IMR-90 (cell line): ENCODE data around the gene PRKCA. TPM values are rescaled to one million over a fixed set of nuclear protein-coding genes. Genes with fewer than 3 reads are reported as not detected.

Experiments used
- ATAC-seq: fragments of 200-7000 bp; cut with Tn5 transposase; 2 replicates; pipeline ENCODE4 v1.9.1; 2020; ENCODE audit warnings: low read depth, mild to moderate bottlenecking, moderate library complexity
- BruUV-seq: library from RNA; stranded (reverse); fragments of 400-500 nt; replicated peaks from 2 replicates; lab custom pipeline; 2021; lab: Mats Ljungman, UMichigan
- CTCF ChIA-PET: fragments of 300-600 bp; formaldehyde crosslinking; extraction: SDS; loops from one replicate; lab custom pipeline; 2021; ENCODE audit warnings: antibody characterized with exemption; lab: Yijun Ruan, JAX
- POLR2A ChIA-PET: fragments of 300-600 bp; sonication (Branson Sonifier 250); formaldehyde crosslinking; loops from one replicate; lab custom pipeline; 2022; ENCODE audit warnings: antibody characterized with exemption; ENCODE audit not compliant: unreplicated experiment; lab: Charles Lee
- DNase-seq: peaks from one replicate; pipeline ENCODE4 v3.0.0; 2013
- H2AFZ ChIP-seq: replicated peaks from 2 replicates; pipeline ENCODE3; 2013; ENCODE audit warnings: low read length, mild to moderate bottlenecking; ENCODE audit not compliant: poor library complexity
- H2AK5ac ChIP-seq: 2 replicates; pipeline ENCODE4 v1.6.1; 2013; ENCODE audit warnings: low read depth, low read length, inconsistent platforms
- H2AK9ac ChIP-seq: replicated peaks from 2 replicates; pipeline ENCODE3; 2013; ENCODE audit warnings: mild to moderate bottlenecking, low read depth, low read length, moderate library complexity; ENCODE audit not compliant: poor library complexity
- H2BK120ac ChIP-seq: 2 replicates; pipeline ENCODE4 v1.6.1; 2013; ENCODE audit warnings: low read depth, low read length, inconsistent platforms
- H2BK15ac ChIP-seq: 3 replicates; pipeline ENCODE4 v1.6.1; 2013; ENCODE audit warnings: low read depth, low read length, inconsistent platforms
- H2BK20ac ChIP-seq: 2 replicates; pipeline ENCODE4 v1.6.1; 2013; ENCODE audit warnings: low read depth, mild to moderate bottlenecking, inconsistent platforms, low read length, moderate library complexity
- H2BK5ac ChIP-seq: 2 replicates; pipeline ENCODE4 v1.6.1; 2013; ENCODE audit warnings: mild to moderate bottlenecking, low read depth, low read length, inconsistent platforms; ENCODE audit not compliant: poor library complexity, severe bottlenecking
- H3K14ac ChIP-seq: replicated peaks from 2 replicates; pipeline ENCODE4 v1.6.1; 2013; ENCODE audit warnings: low read depth, low read length, inconsistent platforms
- H3K18ac ChIP-seq: 2 replicates; pipeline ENCODE4 v1.6.1; 2013; ENCODE audit warnings: low read depth, low read length, control low read depth
- H3K23ac ChIP-seq: 2 replicates; pipeline ENCODE4 v1.6.1; 2013; ENCODE audit warnings: low read depth, low read length, inconsistent platforms
- H3K27ac ChIP-seq: 2 replicates; pipeline ENCODE4 v1.5.1; 2013; ENCODE audit warnings: mild to moderate bottlenecking, control low read depth, low read length; ENCODE audit not compliant: insufficient read depth
- H3K27me3 ChIP-seq: 2 replicates; pipeline ENCODE4 v1.6.1; 2013; ENCODE audit warnings: low read length; ENCODE audit not compliant: control insufficient read depth, insufficient read depth
- H3K36me3 ChIP-seq: 2 replicates; pipeline ENCODE4 v1.6.1; 2013; ENCODE audit warnings: low read length, mixed read lengths; ENCODE audit not compliant: control insufficient read depth, insufficient read depth
- H3K4ac ChIP-seq: 2 replicates; pipeline ENCODE4 v1.6.1; 2013; ENCODE audit warnings: low read depth, low read length, inconsistent platforms
- H3K4me1 ChIP-seq: 2 replicates; pipeline ENCODE4 v1.6.1; 2013; ENCODE audit warnings: low read length, mixed read lengths; ENCODE audit not compliant: control insufficient read depth, insufficient read depth
- H3K4me2 ChIP-seq: 2 replicates; pipeline ENCODE4 v1.6.1; 2013; ENCODE audit warnings: low read depth, mild to moderate bottlenecking, control low read depth, low read length, moderate library complexity
- H3K4me3 ChIP-seq: 2 replicates; pipeline ENCODE4 v1.5.1; 2013; ENCODE audit warnings: low read depth, mild to moderate bottlenecking, control low read depth, low read length, moderate library complexity; ENCODE audit not compliant: insufficient read depth
- H3K56ac ChIP-seq: 2 replicates; pipeline ENCODE4 v1.6.1; 2013; ENCODE audit warnings: low read length, inconsistent platforms; ENCODE audit not compliant: insufficient read depth; ENCODE audit errors: extremely low read depth
- H3K79me1 ChIP-seq, 2 experiments: 2 replicates each; pipeline ENCODE4 v1.6.1; 2013; ENCODE audit warnings: low read length in 2 of 2, inconsistent platforms in 1 of 2, low read depth in 1 of 2
- H3K9ac ChIP-seq: 2 replicates; pipeline ENCODE4 v1.6.1; 2013; ENCODE audit warnings: low read depth, low read length, control low read depth
- H3K9me1 ChIP-seq: 2 replicates; pipeline ENCODE4 v1.6.1; 2013; ENCODE audit warnings: low read length, inconsistent platforms; ENCODE audit not compliant: insufficient read depth
- H3K9me3 ChIP-seq: 2 replicates; pipeline ENCODE4 v1.6.1; 2013; ENCODE audit warnings: low read length; ENCODE audit not compliant: control insufficient read depth, insufficient read depth
- H4K20me1 ChIP-seq: 2 replicates; pipeline ENCODE4 v1.6.1; 2013; ENCODE audit warnings: low read length, inconsistent platforms; ENCODE audit not compliant: insufficient read depth
- H4K5ac ChIP-seq: 2 replicates; pipeline ENCODE4 v1.6.1; 2013; ENCODE audit warnings: mild to moderate bottlenecking, low read depth, low read length, control low read depth
- H4K8ac ChIP-seq, 2 experiments: 2 replicates each; pipeline ENCODE4 v1.6.1; 2013; ENCODE audit warnings: low read depth in 2 of 2, low read length in 2 of 2, control low read depth in 1 of 2, inconsistent platforms in 1 of 2
- H4K91ac ChIP-seq: 2 replicates; pipeline ENCODE4 v1.6.1; 2013; ENCODE audit warnings: low read depth, low read length, inconsistent platforms; ENCODE audit not compliant: insufficient read depth
- BHLHE40 ChIP-seq: fragments of 150-350 bp; IDR thresholded peaks from 2 replicates; pipeline ENCODE4 v1.6.1; 2016; ENCODE audit warnings: mild to moderate bottlenecking, low read depth, low read length
- FOS ChIP-seq: fragments of 150-350 bp; IDR thresholded peaks from 2 replicates; pipeline ENCODE4 v1.6.1; 2016; ENCODE audit warnings: low read depth, low read length
- MAZ ChIP-seq: IDR thresholded peaks from 2 replicates; pipeline ENCODE4 v1.6.1; 2012; ENCODE audit warnings: low read depth, mild to moderate bottlenecking, low read length, improper control_type of control experiment, moderate library complexity, borderline replicate concordance
- NFE2L2 ChIP-seq: fragments of 150-350 bp; IDR thresholded peaks from 2 replicates; pipeline ENCODE4 v1.6.1; 2016; ENCODE audit warnings: low read depth, mild to moderate bottlenecking, low read length
- POLR2A ChIP-seq: IDR thresholded peaks from 2 replicates; pipeline ENCODE4 v1.6.1; 2012; ENCODE audit warnings: mild to moderate bottlenecking, low read depth, low read length
- RAD21 ChIP-seq: IDR thresholded peaks from 2 replicates; pipeline ENCODE4 v1.6.1; 2012; ENCODE audit warnings: low read length, improper control_type of control experiment
- SMC3 ChIP-seq: fragments of 150-350 bp; IDR thresholded peaks from 2 replicates; pipeline ENCODE4 v1.6.1; 2016; ENCODE audit warnings: low read depth, mild to moderate bottlenecking, antibody characterized with exemption, low read length, moderate library complexity
- WGBS, 2 experiments: methylation state at CpG; one replicate each; pipeline versions ENCODE4 v1.1.5 to v1.1.7; 2013; ENCODE audit warnings: missing lambda C conversion rate in 2 of 2; ENCODE audit not compliant: insufficient read length in 1 of 2; ENCODE audit errors: extremely low coverage in 2 of 2; 5-methylcytosine and 5-hydroxymethylcytosine counted together
- dilution Hi-C: fragments of 300-500 bp; cut with HindIII; formaldehyde crosslinking; loops from one replicate; pipeline ENCODE4 v1.14.3; 2018; ENCODE audit warnings: low sequenced_read_pairs; ENCODE audit not compliant: unreplicated experiment
- in situ Hi-C: fragments of 300-500 bp; cut with MboI; formaldehyde crosslinking; loops from 3 replicates; pipeline ENCODE4 v1.14.3; 2019; ENCODE audit warnings: low sequenced_read_pairs, inconsistent platforms, mixed read lengths
- intact Hi-C: fragments of 100-400 bp; cut with micrococcal nuclease; formaldehyde crosslinking; loops from 2 replicates; pipeline ENCODE4 v1.10.0; 2022
- polyA plus RNA-seq, 3 experiments: library from polyadenylated mRNA; depleted of rRNA; stranded (reverse); fragments of >200 nt; gene quantifications; 2 replicates each; pipeline ENCODE4 v1.2.3, GENCODE V29; 2012; ENCODE audit warnings: low replicate concordance in 1 of 3
- total RNA-seq: library from RNA; depleted of rRNA; stranded (reverse); fragments of >200 nt; gene quantifications from 2 replicates; pipeline ENCODE4 v1.2.3, GENCODE V29; 2012
- TF ChIP-seq, protein P1 (sequence below): conservative IDR thresholded peaks from 2 replicates; pipeline ENCODE4 v1.5.1; 2012; ENCODE audit warnings: mild to moderate bottlenecking, low read depth, low read length, improper control_type of control experiment
- TF ChIP-seq, protein P2 (sequence below): fragments of 150-350 bp; IDR thresholded peaks from 2 replicates; pipeline ENCODE4 v1.6.1; 2017; ENCODE audit warnings: mild to moderate bottlenecking, antibody characterized with exemption, low read length, low read depth
- TF ChIP-seq, protein P3 (sequence below): fragments of 150-350 bp; IDR thresholded peaks from 2 replicates; pipeline ENCODE4 v1.6.1; 2016; ENCODE audit warnings: low read depth, mild to moderate bottlenecking, low read length, moderate library complexity, borderline replicate concordance

The PRKCA gene
- total and polyA plus RNA-seq, 2 of the 4 experiments (the other 2 are of a cell fraction), result 31.0 to 46.0 TPM

DNA sequence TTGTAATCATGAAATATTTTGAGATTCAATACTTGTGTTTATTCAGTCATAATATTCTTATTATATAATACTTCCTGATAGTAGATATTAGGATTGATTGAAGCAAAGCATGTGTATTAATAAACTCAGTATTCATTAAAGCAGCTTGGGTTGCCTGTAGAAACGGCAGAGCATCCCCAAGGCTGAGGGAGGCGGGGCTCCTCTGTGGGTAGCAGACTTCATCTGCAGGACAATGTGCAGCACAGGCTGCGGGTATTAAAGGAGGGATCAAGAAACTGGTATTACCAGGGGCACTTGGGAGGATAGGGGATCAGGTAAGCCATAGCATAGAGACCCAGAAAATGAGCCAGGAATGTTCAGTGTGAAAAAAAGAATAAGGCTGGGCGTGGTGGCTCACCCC is 213.6 kb downstream of the PRKCA start:
- no peak overlapping the region for H3K23ac ChIP-seq
- no peak overlapping the region for H3K56ac ChIP-seq
- no peaks in the 10 kb centered on the region for H3K9me3 ChIP-seq
- H3K27me3 ChIP-seq, result no peaks in the 10 kb centered on the region
- H4K5ac ChIP-seq, result no peak overlapping the region
- H3K4me3 ChIP-seq, result no peak overlapping the region
- peaks cover 33 to 64% of the 10 kb centered on the region in 2 experiments for H3K79me1 ChIP-seq
- ATAC-seq (no peak), DNase-seq (no peak)
- in situ Hi-C loops, result no loop called here
- no peak overlapping the region for H2AFZ ChIP-seq
- H3K9ac ChIP-seq, result no peak overlapping the region
- no peak overlapping the region for H3K4ac ChIP-seq
- CTCF ChIA-PET, result no interaction called here
- H3K4me1 ChIP-seq, result peaks cover 7% of the 10 kb centered on the region
- H3K4me2 ChIP-seq, result no peak overlapping the region
- H2BK20ac ChIP-seq, result no peak overlapping the region
- BruUV-seq, result no TSS peak
- no peak overlapping the region for H2BK15ac ChIP-seq
- no peak overlapping the region for H4K91ac ChIP-seq
- dilution Hi-C loops, result no loop called here
- no peak overlapping the region for H2AK5ac ChIP-seq
- intact Hi-C loops, result no loop called here
- no peak overlapping the region for H4K8ac ChIP-seq
- H4K20me1 ChIP-seq, result peaks cover 4% of the 10 kb centered on the region; the same call in 1 of the 2 replicates
- H2BK120ac ChIP-seq, result no peak overlapping the region
- H3K27ac ChIP-seq, result no peak overlapping the region
- no peak for TF ChIP-seq SMC3
- TF ChIP-seq FOS, result no peak
- no peak for TF ChIP-seq BHLHE40
- TF ChIP-seq, protein P1, sequence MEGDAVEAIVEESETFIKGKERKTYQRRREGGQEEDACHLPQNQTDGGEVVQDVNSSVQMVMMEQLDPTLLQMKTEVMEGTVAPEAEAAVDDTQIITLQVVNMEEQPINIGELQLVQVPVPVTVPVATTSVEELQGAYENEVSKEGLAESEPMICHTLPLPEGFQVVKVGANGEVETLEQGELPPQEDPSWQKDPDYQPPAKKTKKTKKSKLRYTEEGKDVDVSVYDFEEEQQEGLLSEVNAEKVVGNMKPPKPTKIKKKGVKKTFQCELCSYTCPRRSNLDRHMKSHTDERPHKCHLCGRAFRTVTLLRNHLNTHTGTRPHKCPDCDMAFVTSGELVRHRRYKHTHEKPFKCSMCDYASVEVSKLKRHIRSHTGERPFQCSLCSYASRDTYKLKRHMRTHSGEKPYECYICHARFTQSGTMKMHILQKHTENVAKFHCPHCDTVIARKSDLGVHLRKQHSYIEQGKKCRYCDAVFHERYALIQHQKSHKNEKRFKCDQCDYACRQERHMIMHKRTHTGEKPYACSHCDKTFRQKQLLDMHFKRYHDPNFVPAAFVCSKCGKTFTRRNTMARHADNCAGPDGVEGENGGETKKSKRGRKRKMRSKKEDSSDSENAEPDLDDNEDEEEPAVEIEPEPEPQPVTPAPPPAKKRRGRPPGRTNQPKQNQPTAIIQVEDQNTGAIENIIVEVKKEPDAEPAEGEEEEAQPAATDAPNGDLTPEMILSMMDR, result no peak
- no peak for TF ChIP-seq MAZ
- TF ChIP-seq, protein P2, sequence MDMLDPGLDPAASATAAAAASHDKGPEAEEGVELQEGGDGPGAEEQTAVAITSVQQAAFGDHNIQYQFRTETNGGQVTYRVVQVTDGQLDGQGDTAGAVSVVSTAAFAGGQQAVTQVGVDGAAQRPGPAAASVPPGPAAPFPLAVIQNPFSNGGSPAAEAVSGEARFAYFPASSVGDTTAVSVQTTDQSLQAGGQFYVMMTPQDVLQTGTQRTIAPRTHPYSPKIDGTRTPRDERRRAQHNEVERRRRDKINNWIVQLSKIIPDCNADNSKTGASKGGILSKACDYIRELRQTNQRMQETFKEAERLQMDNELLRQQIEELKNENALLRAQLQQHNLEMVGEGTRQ, result no peak
- TF ChIP-seq, protein P3, sequence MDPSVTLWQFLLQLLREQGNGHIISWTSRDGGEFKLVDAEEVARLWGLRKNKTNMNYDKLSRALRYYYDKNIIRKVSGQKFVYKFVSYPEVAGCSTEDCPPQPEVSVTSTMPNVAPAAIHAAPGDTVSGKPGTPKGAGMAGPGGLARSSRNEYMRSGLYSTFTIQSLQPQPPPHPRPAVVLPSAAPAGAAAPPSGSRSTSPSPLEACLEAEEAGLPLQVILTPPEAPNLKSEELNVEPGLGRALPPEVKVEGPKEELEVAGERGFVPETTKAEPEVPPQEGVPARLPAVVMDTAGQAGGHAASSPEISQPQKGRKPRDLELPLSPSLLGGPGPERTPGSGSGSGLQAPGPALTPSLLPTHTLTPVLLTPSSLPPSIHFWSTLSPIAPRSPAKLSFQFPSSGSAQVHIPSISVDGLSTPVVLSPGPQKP, result no peak
- TF ChIP-seq NFE2L2, result no peak
- no peak for TF ChIP-seq RAD21
- no peak for TF ChIP-seq POLR2A
- peaks cover 9% of the 10 kb centered on the region for H3K9me1 ChIP-seq
- no peak overlapping the region for H3K14ac ChIP-seq
- H2AK9ac ChIP-seq, result no peak overlapping the region
- POLR2A ChIA-PET, result no interaction called here
- H3K18ac ChIP-seq, result no peak overlapping the region
- H3K36me3 ChIP-seq, result peaks cover 3% of the 10 kb centered on the region; the same call in 1 of the 2 replicates
- no peak overlapping the region for H2BK5ac ChIP-seq
- 89% methylated on average over 3 of the region's 4 CpGs; no CpG with 5 or more reads in 1 of the 2 experiments for WGBS, 2 experiments
